Endothelial cell of umbilical vein (primary cell): ENCODE measurements around the gene UNC13D.

Source experiments
- CTCF ChIP-seq, 2 donors: IDR thresholded peaks; 1 replicate in 1 of 2; 2 replicates in 1 of 2; pipeline ENCODE4 v1.5.1; 2011; ENCODE audit warnings: low read length in 2 of 2, mild to moderate bottlenecking in 2 of 2, moderate library complexity in 2 of 2, control low read depth in 1 of 2, inconsistent platforms in 1 of 2, low read depth in 1 of 2; ENCODE audit not compliant: insufficient read depth in 1 of 2; ENCODE audit errors: extremely low read depth in 1 of 2
- GATA2 ChIP-seq: IDR thresholded peaks from 2 replicates; pipeline ENCODE4 v1.7.0; 2011; ENCODE audit warnings: low read depth, mild to moderate bottlenecking, moderate library complexity, mixed read lengths, low read length; ENCODE audit not compliant: insufficient read length, insufficient read depth
- MAX ChIP-seq: IDR thresholded peaks from 2 replicates; pipeline ENCODE4 v1.6.1; 2011; ENCODE audit not compliant: insufficient read depth, insufficient read length
- MYC ChIP-seq: IDR thresholded peaks from one replicate; pipeline ENCODE4 v1.6.1; 2011; ENCODE audit warnings: mild to moderate bottlenecking, low read depth, low read length
- POLR2A ChIP-seq: IDR thresholded peaks from 2 replicates; pipeline ENCODE4 v1.6.1; 2012; ENCODE audit warnings: low read depth, mild to moderate bottlenecking, control low read depth, low read length
- POLR2AphosphoS5 ChIP-seq: IDR thresholded peaks from 2 replicates; pipeline ENCODE4 v1.6.1; 2012; ENCODE audit warnings: low read depth, mild to moderate bottlenecking, control low read depth, low read length, moderate library complexity; ENCODE audit not compliant: insufficient read depth

DNA sequence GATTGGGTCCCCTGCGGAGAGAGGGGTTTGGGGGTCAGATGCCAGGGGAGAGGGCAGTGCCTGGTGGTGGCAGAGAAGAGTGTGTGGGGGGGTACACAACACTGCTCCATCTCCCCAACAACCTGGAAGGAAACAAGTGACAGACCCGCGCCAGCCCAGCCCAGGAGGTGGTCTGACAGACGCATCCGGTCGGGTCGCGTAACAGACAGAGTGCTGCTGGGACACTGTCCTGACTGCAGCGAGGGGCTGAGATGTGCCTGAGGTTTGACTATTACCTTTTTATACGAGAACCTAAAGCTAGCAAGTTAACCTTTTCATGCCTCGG, 16.2 kb downstream of the UNC13D start:
- TF ChIP-seq GATA2 (no peak), POLR2AphosphoS5 (no peak), CTCF (IDR thresholded peaks at IDR 0.05; ENCODE audit: extremely low read depth in 1 of 2, insufficient read depth in 1 of 2, low read depth in 1 of 2, low read length in 2 of 2) (no peak), POLR2A (no peak), MAX (no peak), MYC (no peak)
